Fibroblast of mammary gland (primary cell): ENCODE measurements around the gene GET3.

Experiments
- DNase-seq: peaks from one replicate; pipeline ENCODE4 v3.0.0-alpha.2; 2010; ENCODE audit warnings: low read depth
- H3K4me3 ChIP-seq: 2 replicates; pipeline ENCODE4 v1.5.1; 2011; ENCODE audit warnings: low read depth, mild to moderate bottlenecking, low read length, moderate library complexity; ENCODE audit not compliant: control insufficient read depth
- CTCF ChIP-seq: conservative IDR thresholded peaks from 2 replicates; pipeline ENCODE4 v1.5.1; 2011; ENCODE audit warnings: low read depth, low read length, inconsistent platforms; ENCODE audit not compliant: control insufficient read depth, insufficient read depth

The GET3 gene

GRCh38 chr19:12772323-12772722 is 35.0 kb downstream of the GET3 start:
- TF ChIP-seq CTCF: no peak
- DNase-seq: no peak
- H3K4me3 ChIP-seq: no peak overlapping the region

- TF ChIP-seq CTCF: peak; percentile 48
- DNase-seq: peak; percentile 50
- H3K4me3 ChIP-seq: no peak overlapping the region
Observed at GRCh38 chr19:12773571-12773970, 36.3 kb downstream of the GET3 start.

GRCh38 chr19:12774588-12775555 is 37.6 kb downstream of the GET3 start, which contains the start of gene HOOK2:
TSS of gene HOOK2 (minus strand) at chr19:12775552. CDS start at chr19:12775449, 103 bp downstream.
- TF ChIP-seq CTCF: no peak
- peak within 1 kb of the TSS; percentile 68 for H3K4me3 ChIP-seq
- no peak for DNase-seq

- peak; percentile 72 for TF ChIP-seq CTCF
- DNase-seq: peak; percentile 74
Observed at GRCh38 chr19:12777217-12778016, 40.1 kb downstream of the GET3 start.

GRCh38 chr19:12778017-12778904 is 41.0 kb downstream of the GET3 start:
- H3K4me3 ChIP-seq: peak overlapping the region; percentile 71
- TF ChIP-seq CTCF: no peak
- DNase-seq: peak; percentile 76

More at GRCh38 chr19:12777217-12778016, 40.1 kb downstream of the GET3 start:
- peak overlapping the region; percentile 71 for H3K4me3 ChIP-seq

- DNase-seq: no peak
- H3K4me3 ChIP-seq: peak overlapping the region; percentile 71
- no peak for TF ChIP-seq CTCF
Observed at GRCh38 chr19:12778905-12779161, 41.5 kb downstream of the GET3 start.
